H1 (cell line): ENCODE results near the gene RPS21. TPM values are rescaled to one million over a fixed set of nuclear protein-coding genes. Genes with fewer than 3 reads are reported as not detected.

Source experiments
- CTCF ChIA-PET: fragments of 300-600 bp; sonication (Branson Sonifier 250); formaldehyde crosslinking; loops from one replicate; lab custom pipeline; 2021; ENCODE audit not compliant: partially characterized antibody; lab: Charles Lee
- POLR2A ChIA-PET: fragments of 300-600 bp; sonication (Branson Sonifier 250); formaldehyde crosslinking; loops from one replicate; lab custom pipeline; 2021; ENCODE audit warnings: inconsistent platforms; ENCODE audit not compliant: partially characterized antibody; lab: Charles Lee
- DNase-seq, 2 experiments: peaks; one replicate each; pipeline versions ENCODE4 v3.0.0 to v3.0.0-alpha.2; 2010 to 2022; ENCODE audit warnings: low spot score in 2 of 2, low read depth in 1 of 2, mixed read lengths in 1 of 2
- FAIRE-seq: peaks from 2 replicates; lab custom pipeline; 2011; peaks lifted over from hg19 to GRCh38; lab: Jason Lieb, UNC
- H2AFZ ChIP-seq: 2 replicates; pipeline ENCODE4 v1.8.1; 2012; ENCODE audit warnings: low read length, inconsistent platforms
- H2AK5ac ChIP-seq: 2 replicates; pipeline ENCODE4 v1.6.1; 2013; ENCODE audit warnings: low read depth, low read length
- H2BK120ac ChIP-seq: replicated peaks from 2 replicates; pipeline ENCODE3; 2013; ENCODE audit warnings: low read depth, low read length, inconsistent platforms
- H2BK12ac ChIP-seq: 2 replicates; pipeline ENCODE4 v1.6.1; 2013; ENCODE audit warnings: low read depth, low read length
- H2BK15ac ChIP-seq: 2 replicates; pipeline ENCODE4 v1.6.1; 2013; ENCODE audit warnings: low read length
- H2BK20ac ChIP-seq: 2 replicates; pipeline ENCODE4 v1.6.1; 2013; ENCODE audit warnings: low read length
- H2BK5ac ChIP-seq: 2 replicates; pipeline ENCODE4 v1.6.1; 2013; ENCODE audit warnings: low read depth, low read length
- H3K14ac ChIP-seq: 2 replicates; pipeline ENCODE4 v1.6.1; 2013; ENCODE audit warnings: inconsistent platforms; ENCODE audit not compliant: insufficient read length
- H3K18ac ChIP-seq: 2 replicates; pipeline ENCODE4 v1.6.1; 2013; ENCODE audit warnings: low read length; ENCODE audit errors: extremely low read depth
- H3K23ac ChIP-seq: 2 replicates; pipeline ENCODE4 v1.6.1; 2013; ENCODE audit warnings: inconsistent platforms; ENCODE audit not compliant: insufficient read length
- H3K23me2 ChIP-seq: 2 replicates; pipeline ENCODE4 v1.6.1; 2013; ENCODE audit warnings: low read depth, low read length
- H3K27ac ChIP-seq: 2 replicates; pipeline ENCODE4 v1.6.1; 2011; ENCODE audit warnings: low read depth, low read length, inconsistent platforms
- H3K27me3 ChIP-seq, 4 experiments: replicated peaks in 1 of 4; 1 replicate in 1 of 4; 2 replicates in 3 of 4; pipeline versions ENCODE4 v1.6.1 to v1.8.1; 2011 to 2013; ENCODE audit warnings: low read length in 3 of 4, mild to moderate bottlenecking in 3 of 4, inconsistent platforms in 2 of 4, mixed read lengths in 2 of 4, moderate library complexity in 1 of 4; ENCODE audit not compliant: control insufficient read depth in 3 of 4, insufficient read depth in 3 of 4; ENCODE audit errors: extremely low read depth in 1 of 4
- H3K36me3 ChIP-seq, 4 experiments: 2 replicates each; pipeline versions ENCODE4 v1.6.1 to v1.8.1; 2011 to 2013; ENCODE audit warnings: mild to moderate bottlenecking in 4 of 4, low read length in 3 of 4, moderate library complexity in 2 of 4, control low read depth in 1 of 4, inconsistent platforms in 1 of 4; ENCODE audit not compliant: insufficient read depth in 4 of 4, control insufficient read depth in 2 of 4
- H3K4ac ChIP-seq: replicated peaks from 2 replicates; pipeline ENCODE3; 2013; ENCODE audit warnings: low read length, low read depth, mixed read lengths, inconsistent platforms; ENCODE audit not compliant: insufficient read length
- H3K4me1 ChIP-seq, 4 experiments: replicated peaks in 1 of 4; 1 replicate in 1 of 4; 2 replicates in 3 of 4; pipeline versions ENCODE4 v1.6.1 to v1.8.1; 2011 to 2013; ENCODE audit warnings: low read length in 3 of 4, inconsistent platforms in 2 of 4, mixed read lengths in 1 of 4; ENCODE audit not compliant: insufficient read depth in 4 of 4, control insufficient read depth in 3 of 4
- H3K4me2 ChIP-seq, 2 experiments: 2 replicates each; pipeline versions ENCODE4 v1.6.1 to v1.8.1; 2011 to 2013; ENCODE audit warnings: low read depth in 2 of 2, low read length in 2 of 2, control low read depth in 1 of 2, inconsistent platforms in 1 of 2, mild to moderate bottlenecking in 1 of 2; ENCODE audit not compliant: insufficient read depth in 1 of 2
- H3K4me3 ChIP-seq, 4 experiments: fragments of 200-600, 300-600 bp in 1 of 4; sonication (generic), shearing (Covaris generic), sonication (Bioruptor Twin) in 1 of 4; 2 replicates each; pipeline versions ENCODE4 v1.5.1 to v1.8.1; 2011 to 2016; ENCODE audit warnings: low read length in 4 of 4, low read depth in 3 of 4, control low read depth in 2 of 4, inconsistent platforms in 2 of 4, mild to moderate bottlenecking in 2 of 4, mixed read lengths in 1 of 4, moderate library complexity in 1 of 4; ENCODE audit not compliant: insufficient read depth in 2 of 4; ENCODE audit errors: extremely low read depth in 1 of 4
- H3K56ac ChIP-seq: replicated peaks from 2 replicates; pipeline ENCODE3; 2013; ENCODE audit warnings: low read depth, mild to moderate bottlenecking, mixed read lengths, low read length, inconsistent platforms; ENCODE audit not compliant: insufficient read length
- H3K79me1 ChIP-seq: 2 replicates; pipeline ENCODE4 v1.6.1; 2013; ENCODE audit warnings: low read depth, low read length, control low read depth
- H3K79me2 ChIP-seq, 2 experiments: 2 replicates each; pipeline versions ENCODE4 v1.6.1 to v1.8.1; 2012 to 2013; ENCODE audit warnings: low read length in 2 of 2, mild to moderate bottlenecking in 2 of 2, inconsistent platforms in 1 of 2; ENCODE audit not compliant: insufficient read depth in 2 of 2, control insufficient read depth in 1 of 2
- H3K9ac ChIP-seq, 4 experiments: replicated peaks in 1 of 4; 1 replicate in 1 of 4; 2 replicates in 3 of 4; pipeline versions ENCODE4 v1.6.1 to v1.8.1; 2011 to 2013; ENCODE audit warnings: low read depth in 3 of 4, low read length in 3 of 4, control low read depth in 2 of 4, mild to moderate bottlenecking in 2 of 4, moderate library complexity in 2 of 4, inconsistent platforms in 1 of 4; ENCODE audit errors: extremely low read depth in 1 of 4
- H3K9me3 ChIP-seq, 2 experiments: 2 replicates each; pipeline versions ENCODE4 v1.6.1 to v1.8.1; 2012 to 2013; ENCODE audit warnings: mild to moderate bottlenecking in 2 of 2, moderate library complexity in 2 of 2, control low read depth in 1 of 2, inconsistent platforms in 1 of 2, low read depth in 1 of 2, low read length in 1 of 2, mixed read lengths in 1 of 2; ENCODE audit not compliant: insufficient read depth in 2 of 2
- H4K20me1 ChIP-seq, 2 experiments: replicated peaks in 1 of 2; 2 replicates each; pipeline versions ENCODE3 to v1.8.1; 2011 to 2013; ENCODE audit warnings: inconsistent platforms in 2 of 2, low read length in 2 of 2, mild to moderate bottlenecking in 1 of 2; ENCODE audit not compliant: insufficient read depth in 2 of 2, control insufficient read depth in 1 of 2
- H4K5ac ChIP-seq: 2 replicates; pipeline ENCODE4 v1.6.1; 2013; ENCODE audit warnings: low read length, low read depth, mixed read lengths, inconsistent platforms; ENCODE audit not compliant: insufficient read length
- H4K8ac ChIP-seq: 2 replicates; pipeline ENCODE4 v1.8.0; 2013; ENCODE audit warnings: mild to moderate bottlenecking, moderate library complexity, low read length, inconsistent platforms; ENCODE audit not compliant: insufficient read depth; ENCODE audit errors: extremely low read depth
- H4K91ac ChIP-seq: replicated peaks from 2 replicates; pipeline ENCODE3; 2013; ENCODE audit warnings: low read length, mixed read lengths, inconsistent platforms; ENCODE audit not compliant: insufficient read length
- ASH2L ChIP-seq: fragments of 200-600, 300-600 bp; sonication (generic); IDR thresholded peaks from one replicate; pipeline ENCODE4 v1.7.1; 2017; ENCODE audit warnings: low read length
- BCL11A ChIP-seq, 2 experiments: IDR thresholded peaks; one replicate each; pipeline ENCODE4 v1.6.1; 2011; ENCODE audit warnings: low read depth in 2 of 2, low read length in 2 of 2, mild to moderate bottlenecking in 2 of 2
- BRCA1 ChIP-seq: IDR thresholded peaks from 2 replicates; pipeline ENCODE4 v1.6.1; 2012; ENCODE audit warnings: low read depth, low read length, improper control_type of control experiment
- EZH2 ChIP-seq: fragments of 200-600 bp; sonication (generic); IDR thresholded peaks from 2 replicates; pipeline ENCODE4 v1.7.1; 2012; ENCODE audit warnings: low read depth, mild to moderate bottlenecking, moderate library complexity, low read length, inconsistent platforms; ENCODE audit not compliant: severe bottlenecking
- JUND ChIP-seq: IDR thresholded peaks from 2 replicates; pipeline ENCODE4 v1.6.1; 2011; ENCODE audit warnings: mild to moderate bottlenecking, improper control_type of control experiment, low read length
- POLR2AphosphoS5 ChIP-seq: IDR thresholded peaks from 2 replicates; pipeline ENCODE4 v1.6.1; 2011; ENCODE audit warnings: low read depth, low read length
- POU5F1 ChIP-seq: IDR thresholded peaks from 2 replicates; pipeline ENCODE4 v1.6.1; 2011; ENCODE audit warnings: low read depth, mild to moderate bottlenecking, low read length, moderate library complexity
- RAD21 ChIP-seq, 2 experiments: IDR thresholded peaks in 1 of 2; conservative IDR thresholded peaks in 1 of 2; 2 replicates each; pipeline ENCODE4 v1.6.1; 2011; ENCODE audit warnings: low read depth in 2 of 2, low read length in 2 of 2, improper control_type of control experiment in 1 of 2, inconsistent platforms in 1 of 2, mild to moderate bottlenecking in 1 of 2, moderate library complexity in 1 of 2
- SP2 ChIP-seq: IDR thresholded peaks from 2 replicates; pipeline ENCODE4 v1.6.1; 2012; ENCODE audit warnings: mild to moderate bottlenecking, low read length, inconsistent platforms
- WGBS, 2 experiments: shearing (Covaris generic) in 1 of 2; methylation state at CpG; one replicate each; pipeline versions ENCODE4 v1.1.6 to v1.1.7; 2013 to 2015; ENCODE audit warnings: low lambda C conversion rate in 2 of 2, mixed read lengths in 2 of 2, inconsistent platforms in 1 of 2, low coverage in 1 of 2, missing lambda C conversion rate in 1 of 2; ENCODE audit not compliant: insufficient replicate concordance in 2 of 2, insufficient coverage in 1 of 2, insufficient read length in 1 of 2; ENCODE audit errors: extremely low coverage in 1 of 2, missing lambda C conversion rate in 1 of 2; 5-methylcytosine and 5-hydroxymethylcytosine counted together
- polyA plus RNA-seq, 7 experiments: library from polyadenylated mRNA; depleted of rRNA in 3 of 7; stranded (reverse) in 5 of 7; unstranded in 2 of 7; fragments of >200 nt in 5 of 7; fragments of 200-250 nt in 2 of 7; gene quantifications; 1 replicate in 5 of 7; 2 replicates in 1 of 7; 4 replicates in 1 of 7; pipeline versions ENCODE4 v1.2.1 to v1.2.3, GENCODE V29; 2011 to 2013; ENCODE audit warnings: missing spikeins in 2 of 7, mixed read lengths in 2 of 7
- total RNA-seq: library from RNA; stranded (reverse); fragmentation: NEBNext Ultra II Directional; extraction: Animal tissue kit (Norgen Biotek cat#: 25700); gene quantifications from 2 replicates; pipeline ENCODE4 v1.2.1, GENCODE V29; 2021
- TF ChIP-seq, protein P1 (sequence below): IDR thresholded peaks from 2 replicates; pipeline ENCODE4 v1.6.1; 2012; ENCODE audit warnings: inconsistent platforms
- TF ChIP-seq, protein P2 (sequence below), 3 experiments: IDR thresholded peaks; 1 replicate in 2 of 3; 2 replicates in 1 of 3; pipeline versions ENCODE4 v1.5.1 to v1.6.1; 2011; ENCODE audit warnings: low read length in 3 of 3, mild to moderate bottlenecking in 3 of 3, inconsistent platforms in 2 of 3, low read depth in 1 of 3, moderate library complexity in 1 of 3; ENCODE audit not compliant: insufficient read depth in 1 of 3; ENCODE audit errors: control extremely low read depth in 1 of 3

RPS21 gene
- total and polyA plus RNA-seq, 2 of the 8 experiments (the other 6 are each of a cell fraction or from before 2014, with no cell fraction given), result 1,787 to 7,219 TPM

DNA sequence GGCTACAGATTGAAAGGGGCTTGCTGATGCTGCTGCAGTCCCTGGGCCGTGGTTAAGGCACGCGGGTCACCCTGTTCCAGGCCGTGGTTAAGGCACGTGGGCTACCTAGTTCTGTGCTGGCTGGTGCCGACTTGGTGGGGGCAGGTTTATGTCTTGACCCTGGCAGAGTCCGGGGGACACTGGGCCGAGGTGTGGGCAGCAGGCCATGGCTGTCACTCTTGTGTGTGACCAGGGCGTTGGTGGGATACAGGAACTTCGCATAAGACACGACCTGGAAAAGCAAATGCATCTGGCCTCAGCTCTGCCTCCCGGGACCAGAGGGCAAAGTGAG, 6.4 kb downstream of the RPS21 start:
- POLR2A ChIA-PET, result interaction anchor here (1.2 to 8.7 kb wide), 8 partner anchors 9 to 65 kb away, joined by 3 to 105 read pairs (median 5); partner anchors contain the start of gene LAMA5
- FAIRE-seq, result no peak
- TF ChIP-seq RAD21 (IDR thresholded peaks at IDR 0.05 in 1 of 2, conservative IDR thresholded peaks at IDR 0.05 in 1 of 2; ENCODE audit: low read depth in 2 of 2, low read length in 2 of 2) (no peak), BCL11A (IDR thresholded peaks at IDR 0.05; ENCODE audit: low read depth in 2 of 2, low read length in 2 of 2) (no peak), POLR2AphosphoS5 (no peak), POU5F1 (no peak), EZH2 (no peak), ASH2L (no peak), BRCA1 (no peak), SP2 (no peak), JUND (no peak)
- TF ChIP-seq, protein P1, sequence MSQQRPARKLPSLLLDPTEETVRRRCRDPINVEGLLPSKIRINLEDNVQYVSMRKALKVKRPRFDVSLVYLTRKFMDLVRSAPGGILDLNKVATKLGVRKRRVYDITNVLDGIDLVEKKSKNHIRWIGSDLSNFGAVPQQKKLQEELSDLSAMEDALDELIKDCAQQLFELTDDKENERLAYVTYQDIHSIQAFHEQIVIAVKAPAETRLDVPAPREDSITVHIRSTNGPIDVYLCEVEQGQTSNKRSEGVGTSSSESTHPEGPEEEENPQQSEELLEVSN, result no peak
- TF ChIP-seq, protein P2, sequence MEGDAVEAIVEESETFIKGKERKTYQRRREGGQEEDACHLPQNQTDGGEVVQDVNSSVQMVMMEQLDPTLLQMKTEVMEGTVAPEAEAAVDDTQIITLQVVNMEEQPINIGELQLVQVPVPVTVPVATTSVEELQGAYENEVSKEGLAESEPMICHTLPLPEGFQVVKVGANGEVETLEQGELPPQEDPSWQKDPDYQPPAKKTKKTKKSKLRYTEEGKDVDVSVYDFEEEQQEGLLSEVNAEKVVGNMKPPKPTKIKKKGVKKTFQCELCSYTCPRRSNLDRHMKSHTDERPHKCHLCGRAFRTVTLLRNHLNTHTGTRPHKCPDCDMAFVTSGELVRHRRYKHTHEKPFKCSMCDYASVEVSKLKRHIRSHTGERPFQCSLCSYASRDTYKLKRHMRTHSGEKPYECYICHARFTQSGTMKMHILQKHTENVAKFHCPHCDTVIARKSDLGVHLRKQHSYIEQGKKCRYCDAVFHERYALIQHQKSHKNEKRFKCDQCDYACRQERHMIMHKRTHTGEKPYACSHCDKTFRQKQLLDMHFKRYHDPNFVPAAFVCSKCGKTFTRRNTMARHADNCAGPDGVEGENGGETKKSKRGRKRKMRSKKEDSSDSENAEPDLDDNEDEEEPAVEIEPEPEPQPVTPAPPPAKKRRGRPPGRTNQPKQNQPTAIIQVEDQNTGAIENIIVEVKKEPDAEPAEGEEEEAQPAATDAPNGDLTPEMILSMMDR (IDR thresholded peaks at IDR 0.05; ENCODE audit: control extremely low read depth in 1 of 3, insufficient read depth in 1 of 3, low read depth in 1 of 3, low read length in 3 of 3), result no peak

More for the DNA sequence above, 6.4 kb downstream of the RPS21 start:
- Histone ChIP-seq H2BK5ac (peak overlapping the region; percentile 35; the same call in 1 of the 2 replicates), H3K4ac (no peak overlapping the region), H3K9me3 (peaks cover 0 to 2% of the 10 kb centered on the region in 2 experiments; a peak in 1 of 4 replicates), H3K18ac (no peak overlapping the region), H4K20me1 (peaks cover 3 to 12% of the 10 kb centered on the region in 2 experiments), H3K27ac (no peak overlapping the region), H3K9ac (no peak overlapping the region), H3K36me3 (peaks cover 13 to 17% (median 15%) of the 10 kb centered on the region in 4 experiments), H4K8ac (no peak overlapping the region), H2AK5ac (no peak overlapping the region), H3K4me3 (no peak overlapping the region), H3K23ac (no peak overlapping the region), H3K79me1 (peaks cover 3% of the 10 kb centered on the region), H3K23me2 (peaks cover 6% of the 10 kb centered on the region; the same call in 1 of the 2 replicates), H4K91ac (no peak overlapping the region), H2BK12ac (no peak overlapping the region), H3K56ac (no peak overlapping the region), H4K5ac (no peak overlapping the region), H2BK120ac (no peak overlapping the region), H3K27me3 (no peaks in the 10 kb centered on the region), H2BK15ac (no peak overlapping the region), H2AFZ (no peak overlapping the region), H3K4me2 (no peak overlapping the region), H2BK20ac (no peak overlapping the region), H3K14ac (no peak overlapping the region), H3K4me1 (no peaks in the 10 kb centered on the region), H3K79me2 (peaks cover 0 to 6% of the 10 kb centered on the region in 2 experiments; a peak in 2 of 4 replicates)
- CTCF ChIA-PET, result interaction anchor here (0.7 to 9.6 kb wide), 7 partner anchors 9 to 84 kb away, joined by 3 to 103 read pairs (median 4); partner anchors contain the start of gene CABLES2
- WGBS, 2 experiments, result 91% methylated on average over 12 of the region's 12 CpGs; no CpG with 5 or more reads in 1 of the 2 experiments
- no peak for DNase-seq
